Transverse colon (tissue), 3 donors: ENCODE results near the gene MRPL53.

Experiments
- POLR2A ChIP-seq: fragments of 450-650 bp; IDR thresholded peaks from one replicate; pipeline ENCODE4 v1.6.1; 2016; ENCODE audit warnings: antibody characterized with exemption, mild to moderate bottlenecking, moderate library complexity
- TF ChIP-seq, protein P1 (sequence below), 5 experiments: fragments of 200-600 bp in 3 of 5; fragments of 450-650 bp in 2 of 5; sonication (generic) in 3 of 5; IDR thresholded peaks; 1 replicate in 2 of 5; 2 replicates in 3 of 5; pipeline ENCODE4 v1.5.1; 2016 to 2017; ENCODE audit warnings: antibody characterized with exemption in 5 of 5, inconsistent platforms in 3 of 5, mild to moderate bottlenecking in 2 of 5, moderate library complexity in 1 of 5

DNA sequence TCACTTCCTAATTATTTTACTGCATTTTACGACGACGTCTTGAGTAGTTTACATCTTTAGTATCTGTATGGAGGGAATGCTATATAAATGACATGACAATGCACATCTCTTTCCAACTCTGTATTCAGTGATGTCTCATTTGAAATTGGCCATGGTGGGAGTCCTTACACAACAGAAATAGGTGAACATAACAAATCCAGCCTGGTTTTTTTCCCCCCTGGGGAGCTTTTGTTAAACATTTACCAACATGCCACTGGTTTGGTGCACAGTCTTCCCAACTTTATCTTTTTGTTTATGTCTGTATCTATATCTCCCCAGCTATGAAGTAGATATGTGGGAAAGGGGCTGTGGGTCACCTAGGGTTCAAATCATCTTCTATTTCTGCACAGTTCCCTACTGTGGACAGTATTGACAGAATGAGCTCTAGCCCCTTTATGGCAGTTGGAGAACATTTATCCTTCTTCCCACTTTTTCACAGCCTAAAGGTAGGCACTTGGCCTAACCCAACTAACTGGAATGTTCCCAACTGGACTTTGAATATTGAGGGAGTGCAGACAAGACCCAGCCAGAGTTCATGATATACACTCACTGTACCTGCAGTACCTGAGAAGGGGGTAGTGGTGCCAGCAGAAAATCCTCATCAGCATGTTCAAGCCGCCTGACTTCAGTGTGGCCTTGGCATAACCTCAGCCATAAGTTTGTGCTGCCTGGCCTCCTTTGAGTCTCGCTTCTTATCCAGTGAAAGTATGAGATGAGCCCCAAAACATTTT is 25.1 kb downstream of the MRPL53 start:
- no peak for TF ChIP-seq POLR2A
- TF ChIP-seq, protein P1, sequence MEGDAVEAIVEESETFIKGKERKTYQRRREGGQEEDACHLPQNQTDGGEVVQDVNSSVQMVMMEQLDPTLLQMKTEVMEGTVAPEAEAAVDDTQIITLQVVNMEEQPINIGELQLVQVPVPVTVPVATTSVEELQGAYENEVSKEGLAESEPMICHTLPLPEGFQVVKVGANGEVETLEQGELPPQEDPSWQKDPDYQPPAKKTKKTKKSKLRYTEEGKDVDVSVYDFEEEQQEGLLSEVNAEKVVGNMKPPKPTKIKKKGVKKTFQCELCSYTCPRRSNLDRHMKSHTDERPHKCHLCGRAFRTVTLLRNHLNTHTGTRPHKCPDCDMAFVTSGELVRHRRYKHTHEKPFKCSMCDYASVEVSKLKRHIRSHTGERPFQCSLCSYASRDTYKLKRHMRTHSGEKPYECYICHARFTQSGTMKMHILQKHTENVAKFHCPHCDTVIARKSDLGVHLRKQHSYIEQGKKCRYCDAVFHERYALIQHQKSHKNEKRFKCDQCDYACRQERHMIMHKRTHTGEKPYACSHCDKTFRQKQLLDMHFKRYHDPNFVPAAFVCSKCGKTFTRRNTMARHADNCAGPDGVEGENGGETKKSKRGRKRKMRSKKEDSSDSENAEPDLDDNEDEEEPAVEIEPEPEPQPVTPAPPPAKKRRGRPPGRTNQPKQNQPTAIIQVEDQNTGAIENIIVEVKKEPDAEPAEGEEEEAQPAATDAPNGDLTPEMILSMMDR (IDR thresholded peaks at IDR 0.05): no peak
